RPMI8226 (cell line): ENCODE results near the gene FRMD6.

Experiments used
- DNase-seq: peaks from one replicate; pipeline ENCODE4 v3.0.0-alpha.2; 2015

FRMD6 gene

GRCh38 chr14:51651388-51652167 is at the start of gene FRMD6:
Gene FRMD6, plus strand, starts transcription at chr14:51651910. Its CDS starts 37,927 bp downstream, at chr14:51689837.
- peak; percentile 73 for DNase-seq

- no peak for DNase-seq
Observed at GRCh38 chr14:51602310-51602709, 49.4 kb upstream of the FRMD6 start.

GRCh38 chr14:51603495-51603894 is 48.2 kb upstream of the FRMD6 start:
- no peak for DNase-seq

- DNase-seq: no peak
Observed at GRCh38 chr14:51604073-51604472, 47.6 kb upstream of the FRMD6 start.

- DNase-seq: no peak
Observed at GRCh38 chr14:51605575-51605974, 46.1 kb upstream of the FRMD6 start.

GRCh38 chr14:51607711-51608110 is 44.0 kb upstream of the FRMD6 start:
- no peak for DNase-seq

- DNase-seq: no peak
Observed at GRCh38 chr14:51609251-51609954, 42.3 kb upstream of the FRMD6 start.

- DNase-seq: no peak
Observed at GRCh38 chr14:51609955-51610283, 41.8 kb upstream of the FRMD6 start.

GRCh38 chr14:51610771-51611170 is 40.9 kb upstream of the FRMD6 start:
- no peak for DNase-seq

- DNase-seq: no peak
Observed at GRCh38 chr14:51612449-51612848, 39.3 kb upstream of the FRMD6 start.

GRCh38 chr14:51613416-51613815 is 38.3 kb upstream of the FRMD6 start:
- no peak for DNase-seq

- DNase-seq: no peak
Observed at GRCh38 chr14:51614707-51615106, 37.0 kb upstream of the FRMD6 start.

- DNase-seq: no peak
Observed at GRCh38 chr14:51616256-51616655, 35.5 kb upstream of the FRMD6 start.

- no peak for DNase-seq
Observed at GRCh38 chr14:51616724-51617409, 34.8 kb upstream of the FRMD6 start.

GRCh38 chr14:51619561-51619960 is 32.1 kb upstream of the FRMD6 start:
- DNase-seq: no peak

- no peak for DNase-seq
Observed at GRCh38 chr14:51620056-51620455, 31.7 kb upstream of the FRMD6 start.

GRCh38 chr14:51621654-51622053 is 30.1 kb upstream of the FRMD6 start:
- no peak for DNase-seq

- no peak for DNase-seq
Observed at GRCh38 chr14:51622376-51622775, 29.3 kb upstream of the FRMD6 start.

- DNase-seq: no peak
Observed at GRCh38 chr14:51624955-51625569, 26.6 kb upstream of the FRMD6 start.

GRCh38 chr14:51626185-51626584 is 25.5 kb upstream of the FRMD6 start:
- DNase-seq: no peak

GRCh38 chr14:51626788-51627187 is 24.9 kb upstream of the FRMD6 start:
- no peak for DNase-seq

GRCh38 chr14:51627313-51627712 is 24.4 kb upstream of the FRMD6 start:
- no peak for DNase-seq

GRCh38 chr14:51628238-51628637 is 23.5 kb upstream of the FRMD6 start:
- DNase-seq: no peak

GRCh38 chr14:51630987-51631386 is 20.7 kb upstream of the FRMD6 start:
- no peak for DNase-seq
